GM18907 (cell line): ENCODE measurements around the gene TNP2.

Source experiments
- ATAC-seq: cut with Tn5 transposase; IDR thresholded peaks from one replicate; pipeline ENCODE4 v1.9.1; 2021; ENCODE audit warnings: mild to moderate bottlenecking, moderate library complexity; ENCODE audit not compliant: unreplicated experiment

Gene TNP2

DNA sequence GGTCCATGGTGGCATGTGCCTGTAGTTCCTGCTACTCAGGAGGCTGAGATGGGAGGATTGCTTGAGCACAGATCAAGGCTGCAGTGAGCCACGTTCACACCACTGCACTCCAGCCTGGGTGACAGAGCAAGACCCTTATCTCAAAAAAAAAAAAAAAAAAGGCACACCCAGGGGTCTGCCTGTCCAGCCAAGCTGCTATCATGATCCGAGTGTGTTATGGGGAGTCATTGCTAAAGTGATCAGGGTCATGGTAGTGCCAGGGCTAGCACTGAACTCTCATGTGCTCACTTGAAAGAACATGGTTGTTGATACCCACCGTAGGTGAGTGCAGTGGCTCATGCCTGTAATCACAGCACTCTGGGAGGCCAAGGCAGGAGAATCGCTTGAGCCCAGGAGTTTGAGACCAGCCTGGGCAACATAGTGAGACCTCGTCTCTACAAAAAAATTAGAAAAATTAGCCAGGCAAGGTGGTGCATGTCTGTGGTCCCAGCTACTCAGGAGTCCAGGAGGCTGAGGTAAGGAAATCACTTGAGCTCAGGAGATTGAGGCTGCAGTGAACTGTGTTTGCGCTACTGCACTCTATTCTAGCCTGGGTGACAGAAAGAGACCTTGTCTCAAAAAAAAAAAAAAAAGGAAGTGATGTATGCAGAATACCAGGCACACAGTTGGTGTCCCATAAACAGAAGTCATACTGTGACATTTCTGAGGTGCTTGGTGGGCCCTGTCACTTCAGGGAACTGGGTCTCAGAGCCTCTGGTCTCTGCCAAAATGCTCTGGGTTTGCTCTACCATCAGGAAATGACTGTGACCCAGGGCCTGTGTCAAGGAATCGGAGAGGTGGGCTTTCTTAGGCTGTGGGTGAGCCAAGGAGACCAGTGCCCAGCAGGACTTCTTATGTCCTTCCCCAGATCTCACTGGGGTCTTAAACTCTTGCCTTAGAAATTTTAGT, 9.8 kb upstream of the TNP2 start:
- no peak for ATAC-seq

DNA sequence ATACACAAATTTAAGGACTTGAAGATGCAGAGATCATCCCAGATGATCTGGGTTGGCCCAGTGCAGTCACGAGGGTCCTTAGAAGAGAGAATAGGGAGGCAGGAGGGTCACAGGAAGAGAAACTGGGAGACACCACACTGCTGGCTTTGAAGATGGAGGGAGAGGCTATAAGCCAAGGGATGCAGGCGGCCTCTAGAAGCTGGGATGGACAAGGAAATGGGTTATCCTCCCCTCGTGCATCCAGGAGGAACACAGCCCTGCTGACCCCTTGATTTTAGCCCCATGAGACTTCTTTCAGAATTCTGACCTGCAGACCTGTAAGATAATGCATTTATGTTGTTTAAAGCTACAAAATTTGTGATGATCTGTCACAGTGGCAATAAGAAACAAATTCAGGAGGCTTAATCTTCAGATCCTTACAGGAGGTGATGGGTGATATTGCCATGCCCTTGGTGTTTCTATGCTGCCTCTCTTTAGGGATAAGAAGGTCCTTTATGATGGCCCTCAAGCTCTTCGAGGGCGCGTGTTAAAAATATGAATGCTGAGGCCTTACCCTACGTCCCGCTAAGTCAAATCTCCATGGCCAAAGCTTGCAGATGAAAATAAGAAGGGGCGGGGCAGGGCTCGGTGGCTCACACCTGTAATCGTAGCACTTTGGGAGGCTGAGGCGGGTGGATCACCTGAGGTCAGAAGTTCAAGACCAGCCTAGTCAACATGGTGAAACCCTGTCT, 8.6 kb upstream of the TNP2 start:
- no peak for ATAC-seq

DNA sequence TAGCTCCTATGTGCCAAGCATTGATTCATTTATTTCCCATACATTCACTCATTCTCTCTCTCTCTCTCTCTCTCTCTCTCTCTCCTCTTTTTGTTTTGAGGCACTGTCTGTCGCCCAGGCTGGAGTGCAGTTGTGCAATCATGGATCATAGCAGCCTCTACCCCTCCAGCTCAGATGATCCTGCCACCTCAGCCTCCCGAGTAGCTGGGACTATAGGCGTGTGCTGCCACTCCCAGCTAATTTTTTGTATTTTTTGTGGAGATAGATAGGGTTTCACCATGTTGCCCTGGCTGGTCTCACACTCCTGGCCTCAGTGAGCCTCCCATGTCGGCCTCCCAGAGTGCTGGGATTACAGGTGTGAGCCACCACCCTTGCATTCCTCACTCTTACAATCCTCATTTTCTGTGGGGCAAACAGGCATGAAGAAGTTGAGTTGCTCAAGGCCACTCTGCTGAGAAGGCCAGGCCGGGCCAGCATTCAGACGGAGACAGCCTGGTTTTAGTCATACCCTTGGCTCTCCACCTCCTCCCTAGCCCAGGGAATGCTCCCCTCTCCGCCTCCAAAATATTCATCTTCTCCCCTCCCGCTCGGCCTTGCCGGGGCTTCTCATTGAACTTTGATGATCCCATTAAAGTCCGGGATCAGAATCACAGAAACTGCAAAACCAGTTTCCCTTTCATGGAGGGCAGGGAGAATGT, 7.9 kb upstream of the TNP2 start:
- no peak for ATAC-seq

DNA sequence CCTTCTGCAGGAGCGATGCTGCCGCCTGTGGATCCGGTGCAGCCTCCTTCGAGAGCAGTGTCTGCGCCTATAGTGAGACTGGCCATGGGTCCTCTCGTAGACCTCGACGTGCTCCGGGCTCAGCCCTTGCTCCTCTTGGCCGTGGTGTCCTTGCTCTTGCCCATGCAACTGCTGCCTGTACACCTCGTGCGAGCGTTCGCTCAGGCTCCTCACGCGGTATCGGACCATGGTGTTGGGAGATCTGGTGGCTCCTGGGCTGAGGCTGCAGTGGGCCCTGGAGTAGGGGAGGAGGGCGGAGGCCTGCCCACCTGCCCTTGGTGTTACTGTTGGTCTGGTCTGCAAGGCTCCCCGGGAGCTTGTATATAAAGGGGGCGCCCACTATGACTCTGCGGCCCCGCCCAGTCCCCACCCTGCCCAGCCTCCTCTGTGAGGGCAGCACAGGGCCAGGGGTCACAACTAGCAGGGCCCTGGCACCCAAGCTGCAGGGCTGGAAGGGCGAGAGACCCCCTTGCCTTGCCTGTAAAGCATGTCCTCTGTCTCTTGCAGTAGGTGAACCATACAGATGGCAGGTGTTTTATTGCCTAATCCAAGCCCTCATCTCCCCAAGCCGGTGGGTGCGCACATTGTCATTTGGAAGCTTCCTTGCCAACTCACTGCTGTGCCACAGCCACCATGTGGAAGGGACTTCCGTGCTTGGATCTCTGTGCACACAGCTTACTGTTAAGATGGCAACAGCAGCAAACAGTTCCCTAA, 7.2 kb upstream of the TNP2 start, which contains the start of gene PRM2:
Gene PRM2, minus strand, starts transcription at position 338 of the 753 bp plus-strand sequence. Its CDS starts 110 bp downstream, at position 228.
- ATAC-seq = no peak

DNA sequence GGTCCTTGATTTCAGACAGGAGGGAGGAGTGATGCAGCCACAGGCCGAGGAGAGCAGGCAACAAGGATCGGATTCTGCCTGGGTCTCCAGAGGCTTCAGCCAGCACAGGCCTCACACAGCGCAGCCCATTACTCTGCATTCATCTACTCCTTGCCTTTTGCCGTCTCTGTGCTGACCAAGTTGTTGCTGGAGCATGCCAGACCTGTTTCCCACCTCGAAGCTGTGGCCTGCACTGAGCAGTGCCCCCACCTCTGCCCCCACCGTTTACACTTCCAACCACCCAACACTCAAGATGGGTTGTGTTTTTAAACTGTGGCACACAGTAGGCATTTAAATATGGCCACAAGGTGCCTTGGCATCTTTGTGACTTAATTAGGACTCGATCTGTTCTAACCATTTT, 5.8 kb upstream of the TNP2 start:
- no peak for ATAC-seq

DNA sequence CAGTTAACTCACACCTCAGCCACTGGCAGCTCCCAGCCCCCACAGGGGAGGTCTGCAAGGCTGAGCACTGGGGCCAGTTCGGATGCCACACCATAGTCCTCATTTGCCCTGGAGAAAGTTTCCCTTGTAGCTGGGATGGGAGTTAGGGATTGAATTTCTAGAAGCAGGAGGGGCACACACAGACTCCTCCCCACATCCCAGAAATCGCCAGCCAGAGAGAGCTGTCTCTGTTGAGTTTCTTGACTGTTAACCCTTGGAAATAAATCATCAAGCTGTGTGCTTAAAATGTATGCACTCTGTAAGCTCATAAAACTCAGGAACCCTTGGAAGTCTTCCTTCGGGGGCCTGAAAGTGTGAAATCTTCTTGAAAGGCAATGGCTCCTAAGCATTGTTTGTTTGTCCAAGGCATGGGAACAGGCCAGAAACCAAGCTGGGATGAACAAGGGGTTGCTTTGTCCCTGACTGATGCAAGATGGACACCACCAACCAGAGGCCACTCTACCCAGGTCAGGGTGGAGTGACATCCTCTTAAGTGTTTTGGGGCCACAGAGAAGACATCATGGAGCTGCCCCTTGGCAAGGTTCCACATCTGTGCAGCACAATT, 4.7 kb upstream of the TNP2 start:
- ATAC-seq = no peak

DNA sequence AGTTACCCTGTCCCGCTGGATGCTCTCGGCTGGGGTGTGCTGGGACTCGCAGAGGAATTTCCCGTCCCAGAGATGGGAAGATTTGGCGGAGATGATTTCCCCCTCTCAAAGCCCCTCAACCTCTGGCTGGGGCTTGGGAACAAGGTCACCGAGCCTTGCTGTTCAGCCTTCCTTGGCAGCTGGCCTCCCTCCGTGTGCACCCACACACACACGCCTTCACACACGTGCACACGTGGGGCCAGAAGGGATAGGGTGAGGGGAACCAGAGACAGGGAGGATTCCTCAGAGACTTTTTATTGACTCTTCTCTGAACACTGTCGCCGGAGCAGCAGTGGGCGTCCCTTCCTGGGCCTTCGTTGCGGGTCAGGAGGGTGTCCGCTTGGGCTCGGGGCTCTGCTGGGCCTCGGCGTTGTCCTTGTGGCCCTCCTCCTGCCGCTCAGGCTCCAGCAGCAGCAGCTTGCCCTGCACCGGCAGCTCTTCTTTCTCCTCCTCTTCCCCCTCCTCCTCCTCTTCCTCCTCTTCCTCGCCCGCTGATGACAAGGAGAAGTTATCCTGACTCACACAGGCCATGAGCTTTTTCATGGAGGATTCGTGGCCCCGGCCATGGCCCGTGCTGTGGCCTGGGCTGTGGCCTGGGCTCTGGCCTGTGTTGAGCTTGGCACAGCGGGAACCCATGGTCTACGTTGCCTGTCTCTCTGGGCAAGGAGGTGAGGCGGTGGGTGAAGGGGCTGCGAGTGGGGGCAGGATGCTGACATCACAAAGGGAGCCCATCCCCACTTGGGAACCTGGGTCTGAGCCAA, 4.0 kb upstream of the TNP2 start, which contains the start of gene PRM3:
Gene PRM3, minus strand, starts transcription at position 709 of the 800 bp plus-strand sequence. Its CDS starts 34 bp downstream, at position 675.
- no peak for ATAC-seq

DNA sequence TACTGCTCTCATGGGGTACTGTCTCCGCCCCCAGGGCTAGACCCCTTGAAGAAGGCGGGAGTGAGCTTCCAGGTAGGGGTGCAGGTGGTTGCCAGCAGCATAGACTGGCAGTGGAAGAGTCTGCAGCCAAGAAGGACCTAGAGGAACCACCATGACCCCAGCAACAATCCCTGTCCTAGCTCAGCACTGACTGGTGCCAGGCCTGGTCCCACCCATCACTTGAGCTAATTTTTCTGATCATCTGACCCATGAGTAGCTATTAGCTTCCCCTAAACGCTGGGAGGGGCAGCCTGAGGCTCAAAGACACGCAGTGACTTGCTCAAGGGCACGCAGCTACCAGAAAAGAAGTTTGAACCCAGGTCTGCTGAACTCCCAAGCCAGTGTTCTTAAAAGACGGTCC, 3.4 kb upstream of the TNP2 start:
- ATAC-seq = no peak

DNA sequence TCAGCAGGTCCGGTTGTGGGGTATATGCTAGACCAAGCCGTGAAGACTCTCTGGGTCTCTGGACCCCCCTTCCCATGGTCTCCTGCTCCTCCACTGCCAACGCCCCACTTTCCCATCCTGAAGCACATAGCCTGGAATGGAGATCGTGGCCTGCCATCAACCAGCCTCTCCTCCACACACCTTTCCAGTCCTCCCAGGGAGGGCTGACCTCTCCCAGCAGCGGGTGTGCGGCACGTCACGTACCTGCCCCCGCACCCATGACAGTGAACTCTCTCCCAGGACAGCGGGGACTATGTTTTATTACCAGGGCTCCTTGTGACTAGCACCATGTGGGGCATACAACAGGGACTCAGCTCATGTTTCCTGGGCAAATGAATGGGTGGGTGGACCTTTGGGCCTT, 2.5 kb upstream of the TNP2 start:
- ATAC-seq = no peak

DNA sequence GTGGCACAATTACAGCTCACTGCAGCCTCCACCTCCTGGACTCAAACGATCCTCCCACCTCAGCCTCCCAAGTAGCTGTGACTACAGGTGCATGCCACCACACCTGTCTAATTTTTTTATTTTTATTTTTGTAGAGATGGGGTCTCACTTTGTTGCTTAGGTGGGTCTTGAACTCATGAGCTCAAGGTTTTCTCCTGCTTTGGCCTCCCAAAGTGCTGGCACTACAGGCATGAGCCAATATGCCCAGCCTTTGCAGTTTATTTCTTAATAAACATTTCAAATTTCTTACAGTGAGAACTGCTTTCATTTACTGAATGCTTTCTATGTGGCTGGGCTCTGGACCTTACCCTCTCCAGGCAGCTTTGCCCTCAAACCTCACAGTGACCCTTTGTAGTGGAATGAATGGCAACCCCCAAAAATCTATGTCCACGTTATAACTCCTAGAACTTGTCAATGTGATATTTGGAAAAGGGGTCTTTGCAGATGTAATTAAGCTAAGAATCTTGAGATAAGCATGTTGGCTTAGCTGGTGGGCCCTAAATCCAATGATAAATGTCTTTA, 1.6 kb upstream of the TNP2 start:
- no peak for ATAC-seq

DNA sequence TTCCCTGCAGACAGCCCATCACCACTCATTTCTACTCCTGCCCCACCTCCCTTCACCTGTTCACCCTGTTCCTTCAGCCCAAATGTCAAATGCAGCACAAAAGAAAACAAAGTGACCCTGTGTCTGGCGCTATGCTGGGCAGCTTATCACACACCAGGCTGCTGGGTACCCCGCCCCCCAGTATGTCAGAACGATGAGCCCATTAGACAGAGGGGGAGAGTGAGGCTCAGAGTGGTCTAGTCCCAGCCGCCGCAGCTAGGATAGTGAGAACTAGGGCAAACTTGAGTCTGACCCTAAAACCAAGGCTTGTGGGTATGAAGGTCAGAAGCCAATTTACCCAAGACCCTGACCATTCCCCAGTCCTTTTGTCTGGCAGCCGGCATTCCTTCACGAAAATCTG, 4.0 kb downstream of the TNP2 start:
- ATAC-seq = no peak

DNA sequence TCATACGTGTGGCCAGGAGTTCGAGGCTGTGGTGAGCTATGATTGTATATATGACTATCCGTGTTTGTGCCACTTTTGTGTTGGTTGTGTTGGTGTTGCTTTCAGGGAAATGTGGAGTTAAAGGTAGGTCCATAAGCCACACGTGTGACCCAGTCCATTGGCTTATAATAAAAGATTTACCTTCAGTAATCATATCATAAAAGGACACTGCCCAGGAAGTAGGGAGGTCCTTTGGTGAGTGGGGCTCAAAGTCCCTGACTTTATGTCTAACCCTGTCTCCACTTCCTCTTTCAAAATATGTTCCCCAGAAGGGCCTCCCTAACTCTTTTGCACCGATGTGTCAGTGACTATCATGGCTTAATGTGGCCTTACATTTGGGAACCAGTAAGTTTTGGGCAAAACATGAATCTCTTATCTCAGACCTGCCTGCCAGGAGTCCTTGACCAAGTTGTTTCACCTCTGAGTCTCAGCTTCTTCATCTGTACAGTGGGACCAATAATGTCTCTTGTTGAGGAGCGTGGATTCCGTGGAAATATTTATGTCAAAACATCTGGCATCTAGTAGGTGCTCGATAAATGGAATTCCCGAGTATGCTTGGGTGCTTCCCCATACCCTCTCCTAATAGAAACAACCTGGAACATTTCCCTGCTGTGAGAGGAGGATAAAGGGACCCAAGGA, 4.8 kb downstream of the TNP2 start:
- ATAC-seq = no peak

DNA sequence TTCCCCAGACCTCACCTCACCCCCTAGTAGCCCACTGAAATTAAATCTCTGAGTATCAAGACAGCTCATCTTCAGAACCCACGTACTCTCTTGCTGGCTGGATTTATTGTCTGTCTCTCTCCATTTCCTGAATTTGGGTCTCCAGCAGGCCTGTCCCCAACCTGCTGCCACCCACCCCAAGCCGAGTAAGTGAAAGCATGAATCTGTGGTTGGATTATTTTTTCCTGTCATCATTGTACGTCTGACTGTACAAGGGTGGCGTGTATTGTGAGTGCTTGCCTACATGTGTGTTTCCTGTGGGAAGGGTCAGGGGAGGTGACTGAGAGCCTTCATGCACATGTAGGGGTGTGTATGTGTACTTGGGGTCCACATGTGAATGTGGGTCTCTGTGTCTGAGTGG, 5.4 kb downstream of the TNP2 start:
- ATAC-seq = no peak

DNA sequence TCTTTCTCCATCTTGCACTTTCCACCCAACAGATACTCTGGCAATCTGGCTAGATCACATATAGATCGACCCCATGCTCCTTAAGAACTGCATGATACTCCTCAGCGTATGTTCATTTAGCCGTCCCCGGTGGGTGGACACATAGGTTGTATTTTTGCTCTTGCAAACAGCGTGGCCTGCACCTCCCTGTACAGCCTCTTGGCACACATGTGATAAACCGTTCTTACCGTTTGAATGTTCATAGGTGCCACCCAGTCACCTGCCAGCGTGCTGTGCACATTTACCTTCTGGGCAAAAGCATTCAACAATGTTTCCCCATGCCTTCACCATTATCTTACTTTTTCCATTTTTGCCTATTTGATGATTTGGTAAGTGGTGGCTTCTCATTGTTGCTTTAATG, 6.2 kb downstream of the TNP2 start:
- no peak for ATAC-seq

DNA sequence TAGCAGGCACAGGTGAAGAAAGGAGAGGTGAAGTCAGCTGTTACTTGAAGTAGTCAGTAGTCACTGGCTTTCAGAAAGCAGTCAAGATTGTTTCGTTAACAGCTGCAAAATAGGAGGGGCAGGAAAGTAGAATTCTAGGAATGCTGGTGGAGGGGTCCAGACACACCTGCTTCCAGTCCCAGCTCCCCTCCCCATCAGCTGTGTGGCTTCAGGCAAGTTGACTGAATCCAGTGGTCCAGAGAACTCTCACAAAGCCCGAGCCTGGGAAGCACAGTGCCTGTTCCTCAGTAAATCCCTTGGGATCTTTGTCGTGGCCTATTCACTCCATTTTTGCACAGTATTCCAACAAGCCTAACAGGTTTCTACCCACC, 8.5 kb downstream of the TNP2 start:
- no peak for ATAC-seq

DNA sequence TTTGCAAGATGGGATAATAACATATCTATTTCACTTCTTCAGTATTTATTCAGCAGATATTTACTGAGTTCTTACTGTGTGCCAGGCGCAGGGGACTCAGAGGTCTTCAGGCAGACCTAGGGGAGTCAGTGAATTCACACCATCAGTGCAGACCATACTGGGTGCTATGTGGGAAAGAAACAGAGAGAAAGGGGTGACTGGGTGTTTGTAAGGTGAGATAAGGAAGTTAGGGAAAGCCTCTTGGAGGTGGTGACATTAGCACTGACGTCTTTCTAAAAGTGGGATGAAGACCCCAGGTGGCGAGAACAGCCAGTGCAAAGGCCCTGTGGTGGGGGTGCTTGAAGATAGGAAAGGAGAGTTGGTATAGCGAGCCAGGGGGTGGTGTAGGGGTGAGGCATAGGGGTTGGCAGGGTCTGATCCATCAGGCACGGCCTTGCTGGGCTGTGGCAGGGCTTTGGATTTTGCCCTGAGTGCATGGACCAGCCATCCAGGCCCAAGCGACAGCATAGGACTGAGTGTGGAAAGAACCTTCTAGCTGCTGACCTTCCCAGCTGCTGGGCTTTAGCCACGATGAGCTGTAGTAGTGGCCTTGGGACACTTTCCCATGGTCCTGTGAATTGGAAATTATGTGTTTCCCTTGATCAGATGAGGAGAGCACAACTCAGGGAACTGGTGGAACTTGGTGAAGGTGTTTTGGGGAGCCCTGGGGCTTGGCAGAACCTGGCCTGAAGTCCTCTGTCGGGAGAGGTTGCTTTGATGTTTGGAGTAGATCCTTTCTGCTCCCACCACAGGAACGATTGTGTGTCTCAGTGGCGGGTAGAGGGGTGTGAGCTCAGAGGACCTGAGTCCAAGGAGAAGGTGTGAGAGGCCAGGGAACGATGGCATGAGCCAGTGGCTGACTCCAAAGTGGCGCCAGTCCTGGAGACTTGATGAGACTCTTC, 9.2 kb downstream of the TNP2 start:
- ATAC-seq = no peak
